Measurements from ENCODE around the gene CHD1L.
"Not testable (repeated sequence)": the region's sequence is repeated elsewhere in the genome, so short reads cannot be mapped to it uniquely, and the experiment has no call there.

Gene CHD1L

DNA sequence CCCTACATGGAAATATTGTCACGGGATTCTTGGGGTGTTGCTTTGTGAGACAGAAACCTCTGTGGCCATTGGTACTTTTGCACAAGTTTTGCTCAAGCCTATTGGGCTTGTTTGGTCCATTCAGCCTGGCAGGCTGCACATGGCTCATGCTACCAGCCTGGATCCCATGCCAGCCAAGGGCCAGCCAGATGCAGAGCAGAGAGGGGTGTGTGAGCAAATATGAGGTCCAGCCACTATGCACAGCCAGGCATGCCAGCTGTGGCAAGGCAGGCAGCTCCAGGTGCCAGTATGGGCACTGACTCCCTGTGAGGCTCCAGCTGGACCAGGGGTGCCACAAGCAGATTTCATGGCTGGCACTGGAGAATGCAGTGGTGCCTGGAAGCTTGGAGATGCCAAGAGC is 6.7 kb upstream of the CHD1L start:
- H3K4me1 ChIP-seq (ENCODE audit: control insufficient read depth, insufficient read depth, low read length) = peaks cover 10% of the 10 kb centered on the region
- no peak overlapping the region for H3K9ac ChIP-seq (ENCODE audit: low read depth, low read length)
- H3K4me3 ChIP-seq (ENCODE audit: low read depth, low read length) = no peak overlapping the region
- no peaks in the 10 kb centered on the region for H3K27me3 ChIP-seq (ENCODE audit: control insufficient read depth, insufficient read depth, low read length)
- no peak overlapping the region for H3K27ac ChIP-seq (ENCODE audit: low read depth, low read length)
- peaks cover 25% of the 10 kb centered on the region for H3K9me3 ChIP-seq (ENCODE audit: control insufficient read depth, insufficient read depth, low read length)
- no peaks in the 10 kb centered on the region for H3K36me3 ChIP-seq (ENCODE audit: control insufficient read depth, insufficient read depth, low read length)

DNA sequence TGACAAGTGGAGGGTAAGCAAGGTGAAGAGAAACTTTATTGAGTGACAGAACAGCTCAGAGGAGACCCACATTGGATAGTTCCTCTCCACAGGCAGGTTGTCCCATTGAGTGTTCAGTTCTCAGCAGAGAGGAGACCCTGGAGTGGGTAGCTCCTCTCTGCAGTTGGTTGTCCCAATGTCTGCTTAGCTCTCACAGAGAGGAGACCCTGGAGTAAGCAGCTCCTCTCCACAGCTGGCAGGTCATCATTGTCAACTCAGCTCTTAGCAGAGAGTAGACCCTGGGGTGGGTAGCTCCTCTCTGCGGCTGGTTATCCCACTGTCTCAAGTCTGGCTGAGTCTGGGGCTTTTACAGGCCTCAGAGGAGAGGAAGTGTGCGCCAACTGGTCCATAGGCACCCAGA is 6.0 kb upstream of the CHD1L start:
- no peak overlapping the region for H3K27ac ChIP-seq (ENCODE audit: low read depth, low read length)
- peaks cover 15% of the 10 kb centered on the region for H3K4me1 ChIP-seq (ENCODE audit: control insufficient read depth, insufficient read depth, low read length)
- no peak overlapping the region for H3K9ac ChIP-seq (ENCODE audit: low read depth, low read length)

DNA sequence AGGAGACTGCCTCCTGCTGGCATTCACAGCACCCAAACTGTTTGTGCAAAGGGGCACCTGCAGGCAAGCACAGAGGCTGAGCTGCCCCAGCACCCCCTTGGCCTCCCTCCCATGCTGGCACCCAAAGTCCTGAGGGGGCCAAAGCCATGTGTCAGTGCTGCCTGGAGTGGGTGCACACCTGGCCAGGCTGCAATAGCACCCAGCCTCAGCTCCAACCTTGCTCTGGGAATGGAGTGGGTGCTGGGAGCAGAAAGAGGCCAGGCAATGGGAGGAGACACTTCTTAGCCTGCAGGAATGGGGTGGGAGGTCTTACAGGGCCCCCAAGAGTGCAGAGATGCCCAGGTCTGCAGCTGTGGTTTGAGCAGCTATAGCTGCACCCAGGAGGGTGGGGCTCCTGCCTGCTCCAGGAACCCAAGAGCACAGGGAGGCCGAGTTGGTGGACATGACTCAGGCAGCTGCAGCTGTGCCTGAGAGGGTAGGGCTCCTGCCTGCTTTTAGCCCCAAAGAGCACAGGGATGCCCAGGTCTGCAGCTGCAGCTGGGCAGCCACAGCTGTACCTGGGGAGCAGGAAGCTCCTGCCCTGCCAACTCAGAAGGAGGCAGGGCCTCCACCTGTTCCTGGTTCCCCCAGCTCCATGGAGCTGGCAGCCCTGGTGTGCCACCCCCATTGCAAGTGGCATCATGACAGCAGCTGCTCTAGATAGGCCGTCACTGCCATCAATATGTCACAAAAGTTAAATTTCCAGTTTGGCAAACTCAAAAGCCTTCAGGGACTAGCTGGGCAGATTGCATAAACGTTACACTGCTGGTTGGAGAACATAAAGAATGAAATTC is 5.3 kb upstream of the CHD1L start:
- Histone ChIP-seq H3K4me3 (ENCODE audit: low read depth, low read length) (no peak overlapping the region), H3K9me3 (ENCODE audit: control insufficient read depth, insufficient read depth, low read length) (peaks cover 20% of the 10 kb centered on the region), H3K27me3 (ENCODE audit: control insufficient read depth, insufficient read depth, low read length) (0 out of 2 replicates have a peak, but pooled peaks cover 6% of the 10 kb centered on the region), H3K27ac (ENCODE audit: low read depth, low read length) (no peak overlapping the region), H3K4me1 (ENCODE audit: control insufficient read depth, insufficient read depth, low read length) (peaks cover 22% of the 10 kb centered on the region), H3K36me3 (ENCODE audit: control insufficient read depth, insufficient read depth, low read length) (no peaks in the 10 kb centered on the region), H3K9ac (ENCODE audit: low read depth, low read length) (no peak overlapping the region)

More for the DNA sequence above, 6.0 kb upstream of the CHD1L start:
- Histone ChIP-seq H3K27me3 (ENCODE audit: control insufficient read depth, insufficient read depth, low read length) (no peaks in the 10 kb centered on the region), H3K9me3 (ENCODE audit: control insufficient read depth, insufficient read depth, low read length) (peaks cover 25% of the 10 kb centered on the region), H3K36me3 (ENCODE audit: control insufficient read depth, insufficient read depth, low read length) (no peaks in the 10 kb centered on the region), H3K4me3 (ENCODE audit: low read depth, low read length) (no peak overlapping the region)

GRCh38 chr1:147238053-147238902 is 4.2 kb upstream of the CHD1L start:
- Histone ChIP-seq H3K9me3 (ENCODE audit: control insufficient read depth, insufficient read depth, low read length) (peaks cover 19% of the 10 kb centered on the region), H3K4me3 (ENCODE audit: low read depth, low read length) (no peak overlapping the region), H3K27me3 (ENCODE audit: control insufficient read depth, insufficient read depth, low read length) (0 out of 2 replicates have a peak, but pooled peaks cover 6% of the 10 kb centered on the region), H3K36me3 (ENCODE audit: control insufficient read depth, insufficient read depth, low read length) (no peaks in the 10 kb centered on the region), H3K9ac (ENCODE audit: low read depth, low read length) (no peak overlapping the region), H3K27ac (ENCODE audit: low read depth, low read length) (peak overlapping the region; percentile 23), H3K4me1 (ENCODE audit: control insufficient read depth, insufficient read depth, low read length) (peaks cover 23% of the 10 kb centered on the region)

DNA sequence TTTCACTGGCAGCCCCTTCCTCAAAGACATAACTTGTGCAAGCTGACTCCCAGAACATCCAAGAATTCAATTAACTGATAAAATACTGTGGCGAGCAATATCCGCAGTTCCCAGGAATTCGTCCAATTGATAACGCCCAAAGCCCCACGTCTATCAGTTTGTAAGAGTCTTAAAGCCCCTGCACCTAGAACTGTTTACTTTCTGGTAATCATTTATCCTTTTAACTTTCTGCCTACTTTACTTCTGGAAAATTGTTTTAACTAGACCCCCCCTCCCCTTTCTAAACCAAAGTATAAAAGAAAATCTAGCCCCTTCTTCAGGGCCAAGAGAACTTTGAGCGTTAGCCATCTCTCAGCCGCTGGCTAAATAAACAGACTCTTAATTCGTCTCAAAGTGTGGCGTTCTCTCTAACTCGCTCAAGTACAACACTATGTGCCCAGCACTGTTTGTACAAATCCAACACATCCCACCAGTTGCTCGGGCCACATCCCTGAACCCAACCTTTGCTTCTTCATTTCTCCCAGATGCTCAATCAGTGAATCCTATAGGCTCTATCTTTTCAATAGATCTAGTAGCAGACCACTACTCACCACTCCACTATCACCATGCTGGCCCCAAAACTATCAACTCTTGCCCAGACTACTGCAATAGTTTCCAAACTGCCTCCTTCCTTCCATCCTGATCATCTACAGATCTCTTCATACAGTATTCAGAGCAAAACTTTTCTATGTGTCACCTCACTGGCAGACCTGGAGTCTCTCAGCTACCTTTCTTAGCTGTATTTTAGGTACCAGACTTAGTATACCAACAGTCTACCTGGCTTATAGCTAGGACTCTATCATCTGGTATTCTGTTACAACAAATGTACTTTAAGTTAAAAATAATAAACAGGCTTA is 3.3 kb upstream of the CHD1L start:
- peaks cover 17% of the 10 kb centered on the region for H3K9me3 ChIP-seq (ENCODE audit: control insufficient read depth, insufficient read depth, low read length)
- H3K9ac ChIP-seq (ENCODE audit: low read depth, low read length) = no peak overlapping the region
- H3K27ac ChIP-seq (ENCODE audit: low read depth, low read length) = peak overlapping the region; percentile 48
- no peaks in the 10 kb centered on the region for H3K36me3 ChIP-seq (ENCODE audit: control insufficient read depth, insufficient read depth, low read length)
- H3K4me1 ChIP-seq (ENCODE audit: control insufficient read depth, insufficient read depth, low read length) = peaks cover 27% of the 10 kb centered on the region
- 0 out of 2 replicates have a peak, but pooled peaks cover 6% of the 10 kb centered on the region for H3K27me3 ChIP-seq (ENCODE audit: control insufficient read depth, insufficient read depth, low read length)
- H3K4me3 ChIP-seq (ENCODE audit: low read depth, low read length) = no peak overlapping the region

- not testable (repeated sequence) for H3K27ac ChIP-seq (ENCODE audit: low read depth, low read length); H3K9ac ChIP-seq (ENCODE audit: low read depth, low read length)
- H3K4me3 ChIP-seq (ENCODE audit: low read depth, low read length) = peak overlapping the region; percentile 19; the same call in 1 of the 2 replicates
Observed at GRCh38 chr1:147240131-147240721, 2.3 kb upstream of the CHD1L start.

GRCh38 chr1:147241934-147242448 is 493 bp upstream of the CHD1L start:
- Histone ChIP-seq H3K4me3 (ENCODE audit: low read depth, low read length) (peak overlapping the region; percentile 80), H3K27me3 (ENCODE audit: control insufficient read depth, insufficient read depth, low read length) (0 out of 2 replicates have a peak, but pooled peaks cover 6% of the 10 kb centered on the region), H3K27ac (ENCODE audit: low read depth, low read length) (no peak overlapping the region), H3K36me3 (ENCODE audit: control insufficient read depth, insufficient read depth, low read length) (no peaks in the 10 kb centered on the region), H3K9ac (ENCODE audit: low read depth, low read length) (no peak overlapping the region), H3K9me3 (ENCODE audit: control insufficient read depth, insufficient read depth, low read length) (no peaks in the 10 kb centered on the region), H3K4me1 (ENCODE audit: control insufficient read depth, insufficient read depth, low read length) (peaks cover 38% of the 10 kb centered on the region)

More at GRCh38 chr1:147240131-147240721, 2.3 kb upstream of the CHD1L start:
- not testable (repeated sequence) for H3K36me3 ChIP-seq (ENCODE audit: control insufficient read depth, insufficient read depth, low read length); H3K27me3 ChIP-seq (ENCODE audit: control insufficient read depth, insufficient read depth, low read length)
- peaks cover 35% of the 10 kb centered on the region for H3K4me1 ChIP-seq (ENCODE audit: control insufficient read depth, insufficient read depth, low read length)
- H3K9me3 ChIP-seq (ENCODE audit: control insufficient read depth, insufficient read depth, low read length) = peaks cover 15% of the 10 kb centered on the region

GRCh38 chr1:147243228-147243685 is 773 bp downstream of the CHD1L start:
- H3K4me3 ChIP-seq (ENCODE audit: low read depth, low read length) = peak overlapping the region; percentile 80
- peak overlapping the region; percentile 92 for H3K27ac ChIP-seq (ENCODE audit: low read depth, low read length)
- no peaks in the 10 kb centered on the region for H3K36me3 ChIP-seq (ENCODE audit: control insufficient read depth, insufficient read depth, low read length)
- 0 out of 2 replicates have a peak, but pooled peaks cover 6% of the 10 kb centered on the region for H3K27me3 ChIP-seq (ENCODE audit: control insufficient read depth, insufficient read depth, low read length)
- H3K4me1 ChIP-seq (ENCODE audit: control insufficient read depth, insufficient read depth, low read length) = peaks cover 48% of the 10 kb centered on the region
- peak overlapping the region; percentile 71 for H3K9ac ChIP-seq (ENCODE audit: low read depth, low read length)
- H3K9me3 ChIP-seq (ENCODE audit: control insufficient read depth, insufficient read depth, low read length) = no peaks in the 10 kb centered on the region

GRCh38 chr1:147243841-147244240 is 1.4 kb downstream of the CHD1L start:
- H3K9ac ChIP-seq (ENCODE audit: low read depth, low read length) = peak overlapping the region; percentile 71; the same call in 1 of the 2 replicates
- H3K36me3 ChIP-seq (ENCODE audit: control insufficient read depth, insufficient read depth, low read length) = no peaks in the 10 kb centered on the region
- H3K9me3 ChIP-seq (ENCODE audit: control insufficient read depth, insufficient read depth, low read length) = no peaks in the 10 kb centered on the region
- no peak overlapping the region for H3K27ac ChIP-seq (ENCODE audit: low read depth, low read length)
- 0 out of 2 replicates have a peak, but pooled peaks cover 6% of the 10 kb centered on the region for H3K27me3 ChIP-seq (ENCODE audit: control insufficient read depth, insufficient read depth, low read length)
- H3K4me3 ChIP-seq (ENCODE audit: low read depth, low read length) = peak overlapping the region; percentile 80
- peaks cover 50% of the 10 kb centered on the region for H3K4me1 ChIP-seq (ENCODE audit: control insufficient read depth, insufficient read depth, low read length)

- H3K36me3 ChIP-seq (ENCODE audit: control insufficient read depth, insufficient read depth, low read length) = no peaks in the 10 kb centered on the region
Observed at GRCh38 chr1:147245129-147245528, 2.6 kb downstream of the CHD1L start.

More at GRCh38 chr1:147245129-147245528, 2.6 kb downstream of the CHD1L start:
- no peak overlapping the region for H3K9ac ChIP-seq (ENCODE audit: low read depth, low read length)
- H3K4me1 ChIP-seq (ENCODE audit: control insufficient read depth, insufficient read depth, low read length) = peaks cover 48% of the 10 kb centered on the region
- H3K27me3 ChIP-seq (ENCODE audit: control insufficient read depth, insufficient read depth, low read length) = 0 out of 2 replicates have a peak, but pooled peaks cover 6% of the 10 kb centered on the region
- no peak overlapping the region for H3K4me3 ChIP-seq (ENCODE audit: low read depth, low read length)
- H3K9me3 ChIP-seq (ENCODE audit: control insufficient read depth, insufficient read depth, low read length) = no peaks in the 10 kb centered on the region
- H3K27ac ChIP-seq (ENCODE audit: low read depth, low read length) = no peak overlapping the region
